OCI-LY1 (cell line): ENCODE results near the gene PCBP3.

Source experiments
- EZH2 ChIP-seq: fragments of 200-600 bp; sonication (generic), shearing (Covaris generic); IDR thresholded peaks from 2 replicates; pipeline ENCODE4 v1.8.0; 2017; ENCODE audit warnings: borderline replicate concordance, mixed run types, mild to moderate bottlenecking, antibody characterized with exemption, low read length, moderate library complexity, mixed read lengths
- TF ChIP-seq, protein P1 (sequence below): fragments of 200-600 bp; sonication (generic), shearing (Covaris generic); IDR thresholded peaks from 2 replicates; pipeline ENCODE4 v1.5.1; 2017; ENCODE audit warnings: mild to moderate bottlenecking, antibody characterized with exemption, low read length, moderate library complexity, mixed read lengths

DNA sequence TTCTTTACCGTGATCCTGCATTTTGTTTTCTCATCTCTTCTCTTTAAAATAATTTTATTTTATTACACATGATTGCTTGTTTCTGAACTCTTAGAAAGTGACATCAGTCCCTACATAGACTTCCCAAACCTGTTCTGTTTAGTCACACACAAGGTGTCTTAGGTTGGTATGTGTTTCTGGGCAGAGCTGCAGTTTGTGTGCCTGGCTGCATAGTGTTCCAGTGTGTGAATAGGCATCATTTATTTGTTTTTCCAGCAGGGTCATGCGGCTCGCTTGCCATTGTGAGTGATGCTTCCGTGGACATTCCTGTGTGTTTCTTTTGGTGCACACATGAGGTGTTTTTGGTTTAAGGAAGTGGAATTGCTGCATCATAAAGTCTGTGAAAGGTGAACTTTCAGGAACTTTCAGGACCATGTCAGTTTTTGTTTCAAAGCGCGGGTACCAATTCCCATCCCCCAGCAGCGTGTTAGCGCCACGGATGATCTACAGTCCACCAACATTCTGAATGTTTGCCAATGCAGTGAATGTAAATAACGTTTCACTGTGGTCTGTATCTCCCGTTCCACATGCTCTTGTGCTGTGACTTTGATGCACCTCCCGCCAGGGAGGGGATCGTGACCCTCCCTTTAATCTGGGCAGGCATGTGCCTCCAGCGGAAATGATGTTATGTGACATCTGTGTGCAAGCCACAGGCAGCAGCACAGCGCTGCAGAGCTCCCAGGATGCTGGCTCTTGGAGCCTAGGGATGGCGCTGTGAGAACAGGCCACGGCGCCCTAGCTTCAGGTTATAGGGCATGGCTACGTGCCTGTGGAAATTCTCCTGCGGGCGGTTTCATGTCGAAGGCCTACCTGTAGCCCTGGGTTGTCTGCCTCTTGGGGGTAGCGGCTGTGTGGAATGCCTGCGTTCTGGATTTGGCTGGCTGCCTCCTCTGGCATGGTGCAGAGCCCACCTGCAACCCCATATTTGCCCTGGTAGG, 193.5 kb downstream of the PCBP3 start:
- TF ChIP-seq, protein P1, sequence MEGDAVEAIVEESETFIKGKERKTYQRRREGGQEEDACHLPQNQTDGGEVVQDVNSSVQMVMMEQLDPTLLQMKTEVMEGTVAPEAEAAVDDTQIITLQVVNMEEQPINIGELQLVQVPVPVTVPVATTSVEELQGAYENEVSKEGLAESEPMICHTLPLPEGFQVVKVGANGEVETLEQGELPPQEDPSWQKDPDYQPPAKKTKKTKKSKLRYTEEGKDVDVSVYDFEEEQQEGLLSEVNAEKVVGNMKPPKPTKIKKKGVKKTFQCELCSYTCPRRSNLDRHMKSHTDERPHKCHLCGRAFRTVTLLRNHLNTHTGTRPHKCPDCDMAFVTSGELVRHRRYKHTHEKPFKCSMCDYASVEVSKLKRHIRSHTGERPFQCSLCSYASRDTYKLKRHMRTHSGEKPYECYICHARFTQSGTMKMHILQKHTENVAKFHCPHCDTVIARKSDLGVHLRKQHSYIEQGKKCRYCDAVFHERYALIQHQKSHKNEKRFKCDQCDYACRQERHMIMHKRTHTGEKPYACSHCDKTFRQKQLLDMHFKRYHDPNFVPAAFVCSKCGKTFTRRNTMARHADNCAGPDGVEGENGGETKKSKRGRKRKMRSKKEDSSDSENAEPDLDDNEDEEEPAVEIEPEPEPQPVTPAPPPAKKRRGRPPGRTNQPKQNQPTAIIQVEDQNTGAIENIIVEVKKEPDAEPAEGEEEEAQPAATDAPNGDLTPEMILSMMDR = no peak
- no peak for TF ChIP-seq EZH2
